HepG2 (cell line): Measurements from ENCODE around the gene RPL23. TPM values are rescaled to one million over a fixed set of nuclear protein-coding genes. Genes with fewer than 3 reads are reported as not detected.
A peak's percentile ranks its signal among the peaks of the same experiment; 100 is the strongest.

ENCODE experiments used
- ARNT ChIP-seq: fragments of 450-650 bp; IDR thresholded peaks from 2 replicates; pipeline ENCODE4 v1.6.1; 2017
- BCL3 ChIP-seq: sonication (generic); formaldehyde crosslinking; IDR thresholded peaks from 2 replicates; pipeline ENCODE4 v1.5.1; 2020; ENCODE audit warnings: mild to moderate bottlenecking, missing genetic modification reagents, moderate library complexity
- CC2D1A ChIP-seq: sonication (generic); formaldehyde crosslinking; IDR thresholded peaks from 2 replicates; pipeline ENCODE4 v1.8.1; 2023; ENCODE audit warnings: mild to moderate bottlenecking, missing genetic modification reagents
- FLYWCH1 ChIP-seq: sonication (generic); formaldehyde crosslinking; IDR thresholded peaks from 2 replicates; pipeline ENCODE4 v1.8.1; 2023; ENCODE audit warnings: mild to moderate bottlenecking, missing genetic modification reagents
- FOXO4 ChIP-seq: sonication (generic); formaldehyde crosslinking; conservative IDR thresholded peaks from 2 replicates; pipeline ENCODE4 v1.8.1; 2023; ENCODE audit warnings: missing genetic modification reagents
- MED13 ChIP-seq: sonication (generic); formaldehyde crosslinking; IDR thresholded peaks from 2 replicates; pipeline ENCODE4 v1.5.0; 2020; ENCODE audit warnings: missing genetic modification reagents
- NR2F1 ChIP-seq, 2 experiments: fragments of 450-650 bp in 1 of 2; formaldehyde crosslinking in 1 of 2; IDR thresholded peaks; 2 replicates each; pipeline versions ENCODE4 v1.5.0 to v1.6.1; 2016 to 2020; ENCODE audit warnings: mild to moderate bottlenecking in 1 of 2, missing compliant biosample characterization in 1 of 2, missing genetic modification reagents in 1 of 2, moderate library complexity in 1 of 2
- RELA ChIP-seq: sonication (generic); formaldehyde crosslinking; IDR thresholded peaks from 2 replicates; pipeline ENCODE4 v1.4.0; 2020; ENCODE audit warnings: missing genetic modification reagents
- U2AF2 ChIP-seq: fragments of 200-400 bp; formaldehyde crosslinking; IDR thresholded peaks from 2 replicates; pipeline ENCODE4 v1.6.1; 2017; ENCODE audit warnings: low read depth, mild to moderate bottlenecking, low read length
- ZBTB49 ChIP-seq: sonication (generic); formaldehyde crosslinking; IDR thresholded peaks from 2 replicates; pipeline ENCODE4 v1.4.0; 2020; ENCODE audit warnings: missing genetic modification reagents, borderline replicate concordance
- ZHX2 ChIP-seq, 2 experiments: sonication (generic) in 1 of 2; formaldehyde crosslinking in 1 of 2; IDR thresholded peaks; 2 replicates each; pipeline versions ENCODE4 v1.6.1 to v1.9.0; 2014 to 2022; ENCODE audit warnings: antibody characterized with exemption in 1 of 2, borderline replicate concordance in 1 of 2, inconsistent platforms in 1 of 2, low read depth in 1 of 2, missing genetic modification reagents in 1 of 2
- ZNF264 ChIP-seq: sonication (generic); formaldehyde crosslinking; IDR thresholded peaks from 2 replicates; pipeline ENCODE4 v1.4.0; 2020; ENCODE audit warnings: missing genetic modification reagents
- ZNF331 ChIP-seq: sonication (generic); formaldehyde crosslinking; IDR thresholded peaks from 2 replicates; pipeline ENCODE4 v1.4.0; 2020; ENCODE audit warnings: missing genetic modification reagents
- ZNF501 ChIP-seq: sonication (generic); formaldehyde crosslinking; IDR thresholded peaks from 2 replicates; pipeline ENCODE4 v1.5.1; 2020; ENCODE audit warnings: mild to moderate bottlenecking, moderate library complexity, missing genetic modification reagents
- ZNF605 ChIP-seq: sonication (generic); formaldehyde crosslinking; IDR thresholded peaks from 2 replicates; pipeline ENCODE4 v1.8.0; 2022; ENCODE audit warnings: mild to moderate bottlenecking, missing genetic modification reagents
- ZNF768 ChIP-seq: sonication (generic); formaldehyde crosslinking; IDR thresholded peaks from 2 replicates; pipeline ENCODE4 v1.4.0; 2020; ENCODE audit warnings: missing genetic modification reagents
- ZNF850 ChIP-seq: sonication (generic); formaldehyde crosslinking; conservative IDR thresholded peaks from 2 replicates; pipeline ENCODE4 v1.9.0; 2021; ENCODE audit warnings: mild to moderate bottlenecking, missing genetic modification reagents
- polyA plus RNA-seq, 8 experiments: library from polyadenylated mRNA; depleted of rRNA in 3 of 8; stranded (reverse) in 7 of 8; unstranded in 1 of 8; fragments of >200 nt; fragmentation: Illumina TruSeq in 4 of 8; extraction: Trizol in 4 of 8; gene quantifications; 2 replicates each; pipeline versions ENCODE4 v1.2.1 to v1.2.3, GENCODE V29; 2011 to 2016; ENCODE audit warnings: low read depth in 4 of 8, missing spikeins in 1 of 8, mixed read lengths in 1 of 8; ENCODE audit not compliant: insufficient read depth in 1 of 8
- total RNA-seq, 5 experiments: library from RNA; depleted of rRNA; stranded (reverse); fragments of >200 nt; fragmentation: Illumina TruSeq; extraction: Trizol; gene quantifications; 2 replicates each; pipeline ENCODE4 v1.2.3, GENCODE V29; 2016; ENCODE audit warnings: low read depth in 1 of 5

RPL23 gene
- total and polyA plus RNA-seq, 2 of the 13 experiments (the other 11 are each of a cell fraction or from before 2014, with no cell fraction given): 2,790 to 4,860 TPM

GRCh38 chr17:38853292-38854219 is at the start of gene RPL23 (continued):
- TF ChIP-seq RELA (CRISPR knock-in tag) (0 out of 2 replicates have a peak, but pooled peaks have one; percentile 40), CC2D1A (CRISPR knock-in tag) (0 out of 2 replicates have a peak, but pooled peaks have one; percentile 42), U2AF2 (0 out of 2 replicates have a peak, but pooled peaks have one; percentile 86), ZNF605 (peak; percentile 91), ZNF850 (CRISPR knock-in tag) (no peak), ARNT (no peak), FOXO4 (CRISPR knock-in tag) (no peak), BCL3 (CRISPR knock-in tag) (peak; percentile 96), MED13 (CRISPR knock-in tag) (peak; percentile 88), ZNF768 (CRISPR knock-in tag) (peak; percentile 85), ZNF331 (CRISPR knock-in tag) (peak; percentile 78; the same call in 1 of the 2 replicates), ZHX2 (IDR thresholded peaks at IDR 0.05; ENCODE audit: low read depth) (peak; percentile 98), ZHX2 (CRISPR knock-in tag; IDR thresholded peaks at IDR 0.05; ENCODE audit: borderline replicate concordance) (peak; percentile 94; the same call in 1 of the 2 replicates), ZBTB49 (CRISPR knock-in tag) (peak; percentile 56; the same call in 1 of the 2 replicates), ZNF264 (peak; percentile 89), NR2F1 (CRISPR knock-in tag; IDR thresholded peaks at IDR 0.05) (no peak; a peak in 3 of 4 replicates), FLYWCH1 (0 out of 2 replicates have a peak, but pooled peaks have one; percentile 37), ZNF501 (CRISPR knock-in tag) (peak; percentile 97)
